Osteoblast (primary cell): ENCODE data around the gene ST6GALNAC5. TPM values are rescaled to one million over a fixed set of nuclear protein-coding genes. Genes with fewer than 3 reads are reported as not detected.

Experiments used
- DNase-seq: peaks from one replicate; pipeline ENCODE4 v3.0.0; 2011; ENCODE audit warnings: low spot score, mixed read lengths; ENCODE audit not compliant: insufficient read length; ENCODE audit errors: missing footprints
- H2AFZ ChIP-seq: 2 replicates; pipeline ENCODE4 v1.6.0; 2011; ENCODE audit warnings: mild to moderate bottlenecking, low read length
- H3K27ac ChIP-seq: 2 replicates; pipeline ENCODE4 v1.5.1; 2011; ENCODE audit warnings: mild to moderate bottlenecking, low read depth, low read length, moderate library complexity
- H3K27me3 ChIP-seq: 2 replicates; pipeline ENCODE4 v1.6.0; 2012; ENCODE audit warnings: mild to moderate bottlenecking, control low read depth, inconsistent platforms, low read length, moderate library complexity; ENCODE audit not compliant: insufficient read depth
- H3K36me3 ChIP-seq: 2 replicates; pipeline ENCODE4 v1.5.1; 2011; ENCODE audit warnings: mild to moderate bottlenecking, low read length, control low read depth, moderate library complexity; ENCODE audit not compliant: insufficient read depth
- H3K4me1 ChIP-seq: 2 replicates; pipeline ENCODE4 v1.5.1; 2011; ENCODE audit warnings: mild to moderate bottlenecking, low read length, control low read depth, moderate library complexity; ENCODE audit not compliant: insufficient read depth
- H3K4me2 ChIP-seq: 2 replicates; pipeline ENCODE4 v1.6.0; 2011; ENCODE audit warnings: mild to moderate bottlenecking, low read length; ENCODE audit not compliant: insufficient read depth
- H3K4me3 ChIP-seq: fragments of 200-600 bp; sonication (generic); 3 replicates; pipeline ENCODE4 v1.5.1; 2012; ENCODE audit warnings: mild to moderate bottlenecking, low read length, inconsistent platforms; ENCODE audit not compliant: insufficient read depth
- H3K79me2 ChIP-seq: 2 replicates; pipeline ENCODE4 v1.6.0; 2012; ENCODE audit warnings: mild to moderate bottlenecking, low read length, control low read depth, inconsistent platforms; ENCODE audit not compliant: insufficient read depth
- H3K9me3 ChIP-seq: 2 replicates; pipeline ENCODE4 v1.5.1; 2011; ENCODE audit warnings: low read depth, low read length, control low read depth
- H4K20me1 ChIP-seq: 2 replicates; pipeline ENCODE4 v1.6.0; 2012; ENCODE audit warnings: mild to moderate bottlenecking, low read length, control low read depth; ENCODE audit not compliant: insufficient read depth
- CTCF ChIP-seq: IDR thresholded peaks from 2 replicates; pipeline ENCODE4 v1.5.1; 2011; ENCODE audit warnings: mild to moderate bottlenecking, low read depth, low read length, moderate library complexity; ENCODE audit errors: extremely low read depth
- total RNA-seq: library from RNA; depleted of rRNA; stranded (reverse); fragments of >200 nt; gene quantifications from 2 replicates; pipeline ENCODE4 v1.2.3, GENCODE V29; 2012

The ST6GALNAC5 gene
- total RNA-seq, 1 donor, result 1.1 TPM

DNA sequence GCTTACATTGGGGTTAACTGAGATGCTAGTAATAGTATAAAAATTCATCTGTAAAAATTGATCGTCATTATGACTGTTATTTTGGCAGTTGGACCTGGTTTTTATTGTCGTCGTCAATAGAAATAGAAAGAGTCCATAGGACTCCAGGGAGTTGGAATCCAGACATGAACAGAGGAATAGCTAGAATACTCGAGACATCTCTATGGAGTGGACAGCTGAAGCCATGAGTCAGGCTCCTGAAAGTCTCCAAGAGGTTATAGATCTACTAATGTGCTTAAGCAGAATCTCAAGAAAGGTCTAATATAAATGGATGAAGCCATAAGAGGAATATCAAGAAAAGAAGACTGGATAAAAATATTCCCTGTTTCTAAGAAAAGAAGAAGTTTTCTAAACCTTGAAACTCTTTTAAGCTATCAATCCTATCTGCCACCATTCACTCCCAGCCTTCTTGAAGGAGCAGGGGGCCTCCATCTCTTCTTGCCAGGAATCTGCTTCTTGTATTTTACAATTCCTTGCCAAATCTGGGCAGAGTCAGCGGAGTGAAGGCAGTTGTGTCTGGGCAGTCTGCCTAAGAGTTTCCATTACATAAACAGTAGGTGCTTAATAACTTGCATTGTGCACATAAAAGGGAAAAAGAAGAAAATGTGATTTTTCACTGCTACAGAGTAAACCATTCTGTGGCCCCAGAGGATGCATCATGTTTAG lies 163.3 kb downstream of the ST6GALNAC5 start:
- Histone ChIP-seq H3K36me3 (no peaks in the 10 kb centered on the region), H3K9me3 (no peaks in the 10 kb centered on the region), H3K4me2 (no peak overlapping the region), H3K27ac (no peak overlapping the region), H3K27me3 (peaks cover 16% of the 10 kb centered on the region), H3K79me2 (no peaks in the 10 kb centered on the region), H3K4me3 (no peak overlapping the region), H2AFZ (no peak overlapping the region), H4K20me1 (no peaks in the 10 kb centered on the region), H3K4me1 (no peaks in the 10 kb centered on the region)
- no peak for TF ChIP-seq CTCF
- DNase-seq, result no peak

DNA sequence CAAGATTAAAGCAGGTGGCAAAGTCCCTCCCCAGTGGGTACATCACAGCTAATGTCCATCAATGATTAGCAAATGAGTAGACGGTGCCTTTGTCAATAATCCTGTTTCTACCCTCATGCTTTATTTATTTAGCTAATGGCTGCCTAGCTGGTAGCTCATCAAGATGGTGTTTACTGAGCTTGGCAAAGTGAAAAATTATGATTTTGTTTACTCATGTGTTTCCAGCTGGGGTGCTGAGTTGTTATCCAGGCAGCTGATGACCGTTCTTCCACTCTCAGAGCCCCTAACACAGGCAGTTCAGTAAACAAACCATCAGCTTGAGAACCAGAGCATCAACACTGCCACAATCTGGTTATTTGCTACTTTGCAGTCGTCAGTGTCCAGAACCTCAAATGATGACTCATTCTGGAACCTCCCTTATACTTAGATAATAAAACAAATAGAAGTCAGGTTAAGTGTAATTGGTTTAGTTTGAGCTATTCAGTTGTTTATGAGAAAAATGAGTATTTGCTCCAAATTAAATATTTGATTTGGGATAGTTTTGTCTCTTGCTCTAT lies 163.9 kb downstream of the ST6GALNAC5 start:
- no peaks in the 10 kb centered on the region for H3K4me1 ChIP-seq

GRCh38 chr1:77036560-77036959 lies 169.3 kb downstream of the ST6GALNAC5 start:
- H3K27me3 ChIP-seq, result no peaks in the 10 kb centered on the region
- no peak overlapping the region for H3K4me3 ChIP-seq
- H2AFZ ChIP-seq, result no peak overlapping the region
- H3K4me1 ChIP-seq, result peaks cover 13% of the 10 kb centered on the region
- no peak overlapping the region for H3K4me2 ChIP-seq
- H3K27ac ChIP-seq, result no peak overlapping the region
- H4K20me1 ChIP-seq, result no peaks in the 10 kb centered on the region
- no peaks in the 10 kb centered on the region for H3K9me3 ChIP-seq
- no peaks in the 10 kb centered on the region for H3K36me3 ChIP-seq
- no peaks in the 10 kb centered on the region for H3K79me2 ChIP-seq
- DNase-seq, result no peak
- TF ChIP-seq CTCF, result no peak

More for the DNA sequence above, 163.9 kb downstream of the ST6GALNAC5 start:
- Histone ChIP-seq H4K20me1 (no peaks in the 10 kb centered on the region), H3K36me3 (no peaks in the 10 kb centered on the region), H3K4me3 (no peak overlapping the region), H3K79me2 (no peaks in the 10 kb centered on the region), H3K4me2 (no peak overlapping the region), H3K27me3 (peaks cover 16% of the 10 kb centered on the region), H3K9me3 (no peaks in the 10 kb centered on the region), H2AFZ (no peak overlapping the region), H3K27ac (no peak overlapping the region)
- peak; percentile 14 for TF ChIP-seq CTCF
- no peak for DNase-seq

DNA sequence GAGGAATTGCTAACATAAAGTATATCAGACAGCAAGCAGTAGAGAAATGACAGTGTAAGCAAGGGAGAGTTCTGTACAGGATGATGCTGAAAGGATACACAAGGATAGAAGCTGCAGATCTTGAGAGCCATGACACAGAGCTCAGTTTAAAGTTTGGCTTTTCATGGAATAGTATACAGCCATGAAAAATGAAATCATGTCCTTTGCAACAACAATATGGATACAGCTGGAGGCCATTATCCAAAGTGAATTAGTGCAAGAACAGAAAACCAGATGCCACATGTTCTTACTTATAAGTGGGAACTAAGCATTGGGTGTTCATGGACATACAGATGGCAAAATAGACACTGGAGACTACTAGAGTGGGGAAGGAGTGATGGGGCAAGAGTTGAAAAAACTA lies 169.8 kb downstream of the ST6GALNAC5 start:
- Histone ChIP-seq H3K4me3 (no peak overlapping the region), H3K27me3 (no peaks in the 10 kb centered on the region), H3K4me2 (no peak overlapping the region), H3K36me3 (no peaks in the 10 kb centered on the region), H3K4me1 (peaks cover 13% of the 10 kb centered on the region), H3K27ac (no peak overlapping the region), H4K20me1 (no peaks in the 10 kb centered on the region), H3K79me2 (no peaks in the 10 kb centered on the region), H3K9me3 (no peaks in the 10 kb centered on the region), H2AFZ (no peak overlapping the region)
- no peak for TF ChIP-seq CTCF
- DNase-seq, result no peak
